ENCODE measurements around the gene RAD51B.
A peak's percentile ranks its signal among the peaks of the same experiment; 100 is the strongest.
"Not testable (repeated sequence)": the region's sequence is repeated elsewhere in the genome, so short reads cannot be mapped to it uniquely, and the experiment has no call there.

Gene RAD51B

DNA sequence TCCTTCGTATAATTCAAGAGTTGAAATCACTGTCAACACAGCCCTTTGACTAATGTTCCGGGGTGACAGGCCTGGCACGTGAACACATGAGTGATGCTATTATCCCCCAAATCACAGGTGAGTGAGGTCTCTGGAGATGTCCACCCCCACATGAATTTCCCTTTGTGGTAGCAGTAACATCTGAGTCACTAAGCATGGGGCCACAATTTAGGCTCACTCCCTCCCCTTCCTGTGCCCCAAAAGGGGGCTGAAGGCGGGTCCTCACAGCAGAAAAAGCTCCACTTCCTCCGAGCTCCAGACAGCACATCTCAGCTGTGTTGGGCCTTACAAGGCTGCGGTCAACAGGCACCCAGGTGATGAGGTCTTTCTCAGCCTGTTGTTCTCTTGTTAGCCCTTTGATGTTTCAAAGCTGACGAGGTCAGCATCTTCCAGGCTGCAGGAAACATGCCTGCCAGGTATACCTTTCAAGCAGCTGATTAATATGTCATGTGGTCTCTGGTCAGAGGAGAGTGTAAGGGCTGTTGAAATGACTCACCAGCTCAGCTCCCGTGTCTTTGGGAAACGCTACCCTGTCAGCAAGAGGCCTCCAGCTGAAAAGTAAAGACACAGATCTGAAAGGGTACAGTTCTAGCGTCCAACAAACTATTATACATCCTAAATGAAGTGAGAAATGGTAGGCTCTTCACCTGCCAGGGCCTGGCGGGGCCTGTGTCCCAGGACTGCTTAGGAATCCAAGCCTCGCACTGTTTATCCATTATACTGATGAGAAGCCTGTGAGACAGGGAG, 866.0 kb downstream of the RAD51B start:
- DNase-seq = no peak

DNA sequence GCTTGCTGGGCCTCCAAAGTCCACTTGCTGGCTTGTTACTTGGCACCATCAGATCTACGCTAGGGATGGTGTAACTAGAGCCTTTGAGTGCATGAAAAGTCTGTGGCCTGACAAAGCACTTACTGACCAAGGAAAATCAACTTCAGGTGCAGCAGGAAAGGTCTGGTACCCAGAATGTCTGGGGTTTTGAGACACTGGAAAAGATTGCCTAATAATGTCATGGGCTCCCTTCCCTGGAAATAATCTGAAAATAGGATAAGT, 866.6 kb downstream of the RAD51B start:
- DNase-seq = no peak

DNA sequence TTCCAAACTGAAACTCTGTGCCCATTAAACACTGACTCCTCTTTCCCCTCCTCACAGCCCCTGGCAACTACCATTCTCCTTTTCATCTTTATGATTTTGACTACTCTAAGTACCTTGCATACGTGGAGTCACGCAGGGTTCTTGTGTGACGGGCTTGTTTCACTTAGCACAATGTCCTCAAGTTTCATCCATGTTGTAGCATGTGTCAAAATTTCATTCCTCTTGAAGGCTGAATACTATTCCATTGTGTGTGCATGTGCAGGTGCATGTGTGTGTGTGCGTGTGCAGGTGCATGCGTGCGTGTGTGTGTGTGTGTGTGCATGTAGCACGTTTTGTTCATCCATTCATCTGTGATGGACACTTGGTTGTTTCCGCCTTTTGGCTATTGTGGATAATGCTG, 867.1 kb downstream of the RAD51B start:
- no peak for DNase-seq

- no peak for DNase-seq
Measured at GRCh38 chr14:68687746-68688145, 868.2 kb downstream of the RAD51B start.

DNA sequence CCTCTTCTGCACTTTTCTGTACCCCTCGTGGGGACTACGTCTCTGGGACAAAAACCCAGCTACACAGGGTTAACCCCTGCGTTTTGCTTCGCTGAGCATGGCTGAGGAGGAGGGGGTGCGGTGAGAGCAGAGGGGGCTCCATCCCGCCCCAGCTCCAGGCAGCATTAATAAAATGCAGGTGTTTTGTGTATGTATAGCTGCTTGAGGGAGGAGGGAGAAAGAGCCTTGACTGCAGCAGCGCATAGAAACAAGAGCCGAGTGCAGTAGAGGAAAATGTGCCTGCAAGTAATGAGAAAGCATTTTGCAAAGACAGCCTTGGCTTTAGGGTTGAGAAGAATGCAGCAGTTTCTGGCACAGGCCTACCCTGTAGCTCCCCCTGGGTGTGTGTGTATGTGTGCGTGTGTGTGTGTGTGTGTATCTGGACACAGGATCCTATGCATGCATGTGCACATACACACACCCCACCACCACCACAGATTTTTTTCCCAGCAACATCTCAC, 869.3 kb downstream of the RAD51B start:
- DNase-seq = no peak

GRCh38 chr14:68689511-68689910, 869.9 kb downstream of the RAD51B start:
- DNase-seq = no peak

DNA sequence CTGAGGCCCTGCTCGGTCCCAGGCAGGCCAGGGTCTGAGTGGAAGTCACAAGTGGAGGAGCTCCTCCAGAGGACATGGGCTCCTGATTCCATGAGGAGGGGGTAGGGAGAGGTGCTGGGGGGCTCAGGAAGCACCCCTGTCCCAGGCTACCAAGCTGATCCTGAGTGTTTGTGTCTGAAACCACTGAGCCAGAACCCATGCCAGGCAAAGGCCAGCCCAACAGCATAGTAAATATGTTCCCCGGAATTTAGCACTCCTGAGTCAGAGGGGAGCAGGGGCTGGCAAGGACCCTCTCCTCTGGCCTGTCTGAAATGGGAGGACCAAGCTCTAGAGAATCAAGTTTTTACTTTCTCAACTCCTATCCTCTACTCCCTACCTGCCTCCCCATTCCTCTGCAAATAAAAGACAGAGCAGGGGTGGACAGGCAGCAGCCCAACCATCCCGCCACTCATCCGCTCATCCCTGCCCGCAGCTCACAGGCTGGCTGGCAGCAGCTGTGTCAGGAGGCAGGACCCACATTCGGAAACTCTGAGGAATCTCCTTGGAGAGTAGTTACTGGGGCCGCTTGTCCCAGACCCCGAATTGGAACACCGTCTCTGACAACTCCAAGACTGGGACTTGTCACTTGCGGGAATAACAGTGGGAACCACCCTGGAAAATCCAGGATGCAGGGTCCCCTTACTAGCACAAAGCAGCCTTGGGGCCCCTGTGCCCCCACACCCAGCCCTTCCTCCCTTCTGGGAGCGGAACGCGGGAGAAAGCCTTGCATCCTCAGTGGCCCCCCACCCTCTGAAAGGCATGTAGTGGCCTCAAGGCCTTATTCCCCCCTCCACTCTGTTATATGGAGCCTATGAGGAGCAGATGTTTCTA, 870.7 kb downstream of the RAD51B start:
- no peak for DNase-seq

GRCh38 chr14:68691031-68691791, 871.6 kb downstream of the RAD51B start:
- DNase-seq = peak; percentile 32

- no peak for DNase-seq
Measured at GRCh38 chr14:68691792-68692118, 872.2 kb downstream of the RAD51B start.

DNA sequence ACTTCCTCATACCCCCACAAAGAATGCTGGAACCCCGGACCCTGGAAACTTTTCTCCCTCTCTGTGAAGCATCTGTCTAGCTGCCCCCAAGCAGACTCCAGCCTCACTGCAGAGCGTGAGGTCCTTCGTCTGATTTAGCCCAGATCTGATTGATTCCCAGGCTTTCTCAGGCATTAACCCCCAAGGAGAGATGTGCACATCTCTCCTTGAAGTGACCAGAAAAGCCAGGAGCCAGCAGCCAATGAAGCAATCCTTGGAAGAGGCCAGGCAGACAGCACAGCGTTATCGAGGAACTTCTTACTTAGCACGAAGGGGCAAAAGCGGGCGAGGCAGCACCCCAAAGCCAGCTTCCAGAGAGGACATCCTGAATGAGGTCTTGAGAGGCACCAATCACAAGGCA, 872.6 kb downstream of the RAD51B start:
- no peak for DNase-seq

DNA sequence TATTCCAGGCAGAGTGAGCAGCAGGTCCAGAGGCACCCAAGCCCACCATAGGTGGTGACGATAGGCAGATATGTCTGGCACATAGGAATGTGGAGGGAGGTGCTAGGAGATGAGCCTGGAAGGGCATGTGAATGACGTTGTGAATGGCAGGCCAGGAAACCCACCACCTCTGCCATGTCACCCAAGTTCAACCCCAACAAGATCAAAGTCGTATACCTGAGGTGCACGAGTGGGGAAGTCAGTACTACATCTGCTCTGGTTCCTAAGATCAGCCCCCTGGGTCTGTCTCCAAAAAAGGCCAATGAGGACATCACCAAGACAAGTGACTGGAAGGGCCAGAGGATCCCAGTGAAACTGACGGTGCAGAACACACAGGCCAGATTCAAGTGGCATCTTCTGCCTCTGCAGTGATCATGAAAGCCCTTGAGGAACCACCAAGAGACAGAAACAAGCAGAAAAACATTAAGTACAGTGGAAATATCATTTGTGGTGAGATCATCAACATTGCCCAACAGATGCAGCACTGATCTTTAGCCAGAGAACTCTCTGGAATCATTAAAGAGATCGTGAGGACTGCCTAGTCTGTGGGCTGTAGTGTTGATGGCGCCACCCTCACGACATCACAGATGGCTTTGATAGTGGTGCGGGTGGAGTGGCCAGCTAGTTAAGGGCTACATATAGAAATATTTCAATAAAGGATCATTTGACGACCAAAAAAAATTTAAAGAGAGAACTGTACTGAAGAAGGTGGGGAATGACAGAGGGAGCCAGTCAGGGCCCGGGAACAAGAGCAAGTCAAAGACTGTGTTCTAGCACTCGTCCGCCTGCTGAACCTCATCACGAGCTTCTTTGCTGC, 873.6 kb downstream of the RAD51B start:
- no peak for DNase-seq

DNA sequence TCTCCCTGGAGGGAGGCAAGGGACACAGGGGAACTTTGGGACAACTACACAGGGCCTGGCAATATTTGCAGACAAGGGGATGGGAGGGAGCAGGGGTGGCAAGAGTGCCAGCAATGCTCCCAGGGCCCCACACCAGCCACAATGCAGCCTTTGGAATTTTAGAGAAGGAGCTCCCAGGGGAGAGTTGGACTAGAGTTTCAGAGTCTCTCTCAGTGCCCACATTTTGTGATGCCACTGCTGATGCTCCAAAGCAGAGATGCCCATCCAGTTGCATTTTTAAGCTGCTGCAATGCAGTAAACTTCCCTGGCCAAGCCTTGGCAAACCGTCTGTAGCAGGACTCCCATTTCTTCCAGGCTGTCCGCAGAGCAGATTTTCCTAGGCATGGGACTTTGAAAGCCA, 874.3 kb downstream of the RAD51B start:
- DNase-seq = no peak

DNA sequence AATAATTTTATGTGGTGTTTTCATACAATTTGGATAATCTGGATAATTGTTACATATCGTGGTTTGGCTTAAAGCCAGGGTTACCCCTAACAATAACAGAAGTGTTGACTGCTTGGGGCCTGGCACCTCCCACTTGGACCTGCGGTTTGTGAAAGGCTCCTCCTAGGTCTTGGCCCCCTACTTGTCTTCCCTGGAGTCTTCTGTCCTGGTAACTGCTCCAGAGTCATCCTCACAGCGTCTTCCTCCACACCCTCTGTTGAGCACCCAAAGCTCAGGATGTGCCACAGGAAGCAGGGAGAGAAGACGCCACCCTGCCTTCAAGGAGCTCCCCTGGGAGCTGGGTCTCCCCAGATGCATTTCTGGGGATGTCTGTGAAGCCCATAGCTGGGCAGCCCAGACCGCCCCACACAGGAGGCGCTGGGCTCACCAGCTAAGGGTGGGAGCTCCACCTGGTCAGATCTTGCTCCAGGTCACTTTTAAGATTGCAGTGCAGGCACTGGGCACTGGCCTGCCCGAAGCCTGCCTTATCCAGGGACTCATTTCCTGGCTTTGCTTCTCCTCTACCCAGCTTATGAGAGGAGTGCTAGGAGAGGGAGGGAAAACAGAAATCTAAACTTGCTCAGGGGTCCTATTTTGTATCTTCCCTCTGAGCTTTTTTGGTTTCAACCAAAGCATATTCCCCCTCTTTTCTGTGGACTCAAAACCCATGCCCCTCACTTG, 875.1 kb downstream of the RAD51B start:
- DNase-seq = no peak

DNA sequence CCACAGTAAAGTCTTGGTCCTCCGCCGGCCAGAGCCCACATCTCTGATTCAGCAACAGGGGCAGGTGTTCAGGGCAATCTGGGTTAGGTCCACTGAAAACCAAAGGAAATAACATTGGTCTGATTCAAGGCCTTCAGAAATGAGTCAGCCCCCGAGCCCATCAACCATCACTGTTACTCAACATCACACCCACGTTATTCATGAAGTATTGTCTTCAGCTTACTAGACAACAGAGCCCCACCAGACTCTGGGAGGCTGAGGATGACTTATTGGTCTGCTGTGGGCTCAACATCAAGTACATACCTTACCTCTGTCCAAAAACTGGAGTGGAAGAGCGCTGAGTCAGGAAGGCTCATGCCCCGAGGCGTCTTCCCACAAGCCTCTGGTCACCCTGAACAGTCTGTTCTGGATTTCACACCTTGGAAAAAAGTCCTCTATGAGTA, 875.8 kb downstream of the RAD51B start:
- no peak for DNase-seq

GRCh38 chr14:68695856-68696255, 876.3 kb downstream of the RAD51B start:
- DNase-seq = no peak

- no peak for DNase-seq
Measured at GRCh38 chr14:68696266-68696665, 876.7 kb downstream of the RAD51B start.

DNA sequence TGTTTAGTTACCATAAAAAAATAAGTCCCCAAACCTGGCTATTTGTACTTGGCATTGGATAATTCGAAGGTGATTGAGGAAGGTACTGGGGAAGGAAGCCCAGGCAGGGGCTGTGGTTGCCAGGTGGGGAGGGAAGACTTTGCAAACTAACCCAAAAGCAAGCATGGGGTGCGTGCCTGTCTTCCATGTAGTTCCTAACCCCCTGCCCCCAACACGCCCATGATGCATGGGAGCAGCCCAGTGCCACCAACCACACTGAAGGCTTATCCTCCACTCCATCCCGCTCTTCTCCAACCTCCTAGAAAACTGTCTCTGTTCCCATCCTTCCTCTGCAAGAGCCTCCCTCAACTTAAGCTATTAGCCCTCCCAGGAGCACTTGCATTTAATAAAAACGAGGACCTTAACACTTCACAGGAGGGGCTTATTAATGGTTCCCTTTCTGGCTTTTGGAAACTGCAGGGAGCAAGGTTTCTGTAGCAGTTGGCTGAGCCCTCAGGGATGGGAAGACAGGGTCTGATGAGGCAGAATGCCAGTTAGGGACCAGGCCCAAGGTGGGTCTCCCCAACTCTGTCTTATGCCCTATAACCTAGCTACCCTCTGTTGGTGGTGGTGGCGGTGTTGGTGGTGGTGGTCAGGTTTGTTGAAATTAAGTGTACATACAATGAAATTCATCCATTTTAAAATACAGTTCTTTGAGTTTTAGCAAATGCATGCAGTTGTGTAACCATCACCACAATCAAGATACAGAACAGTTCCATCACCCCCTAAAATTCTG, 877.3 kb downstream of the RAD51B start:
- DNase-seq = no peak

GRCh38 chr14:68698773-68699172, 879.2 kb downstream of the RAD51B start:
- DNase-seq = not testable (repeated sequence)

DNA sequence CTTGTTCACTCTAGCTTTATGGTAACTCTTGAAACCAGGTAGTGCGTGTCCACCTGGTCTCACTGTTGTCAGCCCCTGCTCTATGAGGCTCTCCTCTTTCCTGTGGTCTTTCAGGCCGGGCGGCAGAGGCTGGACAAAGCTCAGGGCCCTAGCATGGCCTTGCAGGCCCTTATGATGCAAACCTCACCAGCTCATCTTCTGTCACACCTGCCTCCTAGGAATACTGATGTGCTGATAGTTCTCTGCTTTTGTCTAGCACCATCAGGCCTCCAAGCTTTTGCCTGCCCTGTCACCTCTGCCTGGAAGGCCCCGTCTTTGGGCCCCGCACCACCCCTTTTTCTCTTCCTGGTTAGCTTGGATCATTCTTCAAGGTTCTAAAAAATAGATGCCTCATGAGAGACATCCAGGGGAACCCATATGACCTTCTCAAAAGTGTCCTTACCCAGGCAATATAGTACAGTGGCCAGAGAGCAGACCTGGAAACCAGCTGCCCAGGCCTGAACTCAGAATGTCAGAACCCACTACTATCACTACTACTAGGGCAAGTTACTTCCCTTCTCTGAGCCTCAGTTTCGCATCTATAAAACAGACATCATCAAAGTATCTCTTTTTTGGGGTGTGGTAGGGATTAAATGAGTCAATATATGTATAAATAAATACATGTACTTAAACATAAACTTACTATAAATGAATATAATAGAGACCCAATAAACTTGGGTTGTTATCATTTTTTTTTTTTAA, 881.6 kb downstream of the RAD51B start:
- DNase-seq = no peak

GRCh38 chr14:68702135-68702534, 882.6 kb downstream of the RAD51B start:
- no peak for DNase-seq

Measured in midbrain (tissue), 1 donor.